ENCODE data around the gene SLC12A7. TPM values are rescaled to one million over a fixed set of nuclear protein-coding genes. Genes with fewer than 3 reads are reported as not detected.

SLC12A7 gene
- total and polyA plus RNA-seq, 2 of the 13 experiments (the other 11 are each of a cell fraction or from before 2014, with no cell fraction given) = 14.0 to 18.5 TPM

- TF ChIP-seq NR2F1 (CRISPR knock-in tag; IDR thresholded peaks at IDR 0.05) (peak in 1 of 2 experiments; percentile 50; a peak in 1 of 4 replicates), CEBPG (CRISPR knock-in tag; IDR thresholded peaks at IDR 0.05) (peak; percentile 64; the same call in 1 of the 2 replicates), ZNF781 (CRISPR knock-in tag; IDR thresholded peaks at IDR 0.05; ENCODE audit: borderline replicate concordance, not compliant biosample characterization) (no peak), GFI1 (CRISPR knock-in tag; IDR thresholded peaks at IDR 0.05; ENCODE audit: borderline replicate concordance) (no peak; the same call in 1 of the 2 replicates), ATAD3A (CRISPR knock-in tag; IDR thresholded peaks at IDR 0.05) (no peak), ZBTB49 (CRISPR knock-in tag; IDR thresholded peaks at IDR 0.05; ENCODE audit: borderline replicate concordance) (no peak), GABPB1 (CRISPR knock-in tag; IDR thresholded peaks at IDR 0.05) (peak; percentile 65; the same call in 1 of the 2 replicates), GMEB1 (CRISPR knock-in tag; IDR thresholded peaks at IDR 0.05; ENCODE audit: borderline replicate concordance) (peak; percentile 64), RBM22 (optimal IDR thresholded peaks at IDR 0.05; ENCODE audit: low read length) (no peak), RAD51 (IDR thresholded peaks at IDR 0.05; ENCODE audit: borderline replicate concordance) (no peak), NONO (IDR thresholded peaks at IDR 0.05) (no peak), NONO (CRISPR knock-in tag; conservative IDR thresholded peaks at IDR 0.05) (peak; percentile 60; the same call in 1 of the 2 replicates), ZNF280D (CRISPR knock-in tag; IDR thresholded peaks at IDR 0.05) (0 out of 2 replicates have a peak, but pooled peaks have one; percentile 29), ARID4A (CRISPR knock-in tag; IDR thresholded peaks at IDR 0.05; ENCODE audit: borderline replicate concordance) (no peak; the same call in 1 of the 2 replicates), HMG20A (CRISPR knock-in tag; IDR thresholded peaks at IDR 0.05; ENCODE audit: borderline replicate concordance) (peak; percentile 10; the same call in 1 of the 2 replicates), ZNF644 (CRISPR knock-in tag; IDR thresholded peaks at IDR 0.05; ENCODE audit: low read depth) (peak; percentile 29; the same call in 1 of the 2 replicates), ZNF720 (CRISPR knock-in tag; IDR thresholded peaks at IDR 0.05) (no peak), ZNF761 (CRISPR knock-in tag; conservative IDR thresholded peaks at IDR 0.05) (no peak)
Observed at GRCh38 chr5:1119312-1119831, 7.5 kb upstream of the SLC12A7 start (continued).
